CD4-positive, alpha-beta T cell treated with Interleukin-17A for 1 hour (primary cell): ENCODE measurements around the gene NPIPB12.
"Not testable (repeated sequence)": the region's sequence is repeated elsewhere in the genome, so short reads cannot be mapped to it uniquely, and the experiment has no call there.

ENCODE experiments used
- DNase-seq: peaks from one replicate; pipeline ENCODE4 v3.0.0-alpha.2; 2020

The NPIPB12 gene

GRCh38 chr16:29506308-29506707 is at the start of gene NPIPB12:
TSS of gene NPIPB12 (minus strand) at chr16:29506408.
- not testable (repeated sequence) for DNase-seq

GRCh38 chr16:29521520-29521919 is 15.3 kb upstream of the NPIPB12 start:
- not testable (repeated sequence) for DNase-seq

- not testable (repeated sequence) for DNase-seq
Measured at GRCh38 chr16:29482276-29482675, 23.9 kb downstream of the NPIPB12 start.

- not testable (repeated sequence) for DNase-seq
Measured at GRCh38 chr16:29472065-29472464, 34.1 kb downstream of the NPIPB12 start.

- DNase-seq, result peak; percentile 76
Measured at GRCh38 chr16:29469660-29470059, 36.5 kb downstream of the NPIPB12 start.

GRCh38 chr16:29467654-29468366 is 38.4 kb downstream of the NPIPB12 start:
- DNase-seq, result not testable (repeated sequence)

- DNase-seq, result not testable (repeated sequence)
Measured at GRCh38 chr16:29466904-29467303, 39.3 kb downstream of the NPIPB12 start.

- DNase-seq, result not testable (repeated sequence)
Measured at GRCh38 chr16:29465985-29466824, 40.0 kb downstream of the NPIPB12 start.

- DNase-seq, result not testable (repeated sequence)
Measured at GRCh38 chr16:29460647-29461030, 45.6 kb downstream of the NPIPB12 start.

- DNase-seq, result not testable (repeated sequence)
Measured at GRCh38 chr16:29459706-29460646, 46.2 kb downstream of the NPIPB12 start, which contains the start of gene SULT1A4. TSS of gene SULT1A4 (plus strand) at chr16:29459913. CDS start at chr16:29461386, 1,473 bp downstream.

GRCh38 chr16:29457660-29458059 is 48.5 kb downstream of the NPIPB12 start:
- DNase-seq, result not testable (repeated sequence)

GRCh38 chr16:29454828-29455227 is 51.4 kb downstream of the NPIPB12 start:
- DNase-seq, result not testable (repeated sequence)

GRCh38 chr16:29454269-29454668 is 51.9 kb downstream of the NPIPB12 start, which contains the start of the genes BOLA2 and SLX1B:
TSS of gene BOLA2 (minus strand) at chr16:29454351. CDS start at chr16:29454253, 98 bp downstream.
TSS of gene SLX1B (plus strand) at chr16:29454533.
- DNase-seq, result not testable (repeated sequence)

GRCh38 chr16:29453754-29454153 is 52.5 kb downstream of the NPIPB12 start:
- DNase-seq, result not testable (repeated sequence)
